ENCODE data around the gene C4orf50.

Gene C4orf50

GRCh38 chr4:5945171-5945570 lies 73.1 kb downstream of the C4orf50 start:
- H3K4ac ChIP-seq (ENCODE audit: low read depth, low read length) = no peak overlapping the region
- no peaks in the 10 kb centered on the region for H3K27me3 ChIP-seq (ENCODE audit: insufficient read depth, low read length)
- H3K79me1 ChIP-seq (ENCODE audit: low read length) = no peaks in the 10 kb centered on the region
- no peak overlapping the region for H2AK5ac ChIP-seq (ENCODE audit: low read length)
- H4K12ac ChIP-seq (ENCODE audit: low read depth, low read length) = no peak overlapping the region
- H3K23ac ChIP-seq (ENCODE audit: low read length) = no peak overlapping the region
- no CpG with 5 or more reads among the region's 11 CpGs for WGBS (ENCODE audit: extremely low coverage, insufficient coverage, insufficient read length)
- H3K79me2 ChIP-seq (ENCODE audit: control insufficient read depth, insufficient read depth, low read length, poor library complexity) = no peaks in the 10 kb centered on the region
- no peak overlapping the region for H3K4me2 ChIP-seq (ENCODE audit: low read length)
- no peak overlapping the region for H3K14ac ChIP-seq (ENCODE audit: low read length)
- H2BK12ac ChIP-seq (ENCODE audit: low read length) = no peak overlapping the region
- H2AFZ ChIP-seq (ENCODE audit: insufficient read depth, low read length, poor library complexity) = no peak overlapping the region
- no peak overlapping the region for H3K4me3 ChIP-seq (ENCODE audit: low read depth, low read length)
- no peak overlapping the region for H4K8ac ChIP-seq (ENCODE audit: low read depth, low read length)
- no peak for DNase-seq
- no peak overlapping the region for H3K18ac ChIP-seq (ENCODE audit: low read length)
- no peak overlapping the region for H2BK5ac ChIP-seq (ENCODE audit: low read depth, low read length, poor library complexity)
- H3K9me3 ChIP-seq (ENCODE audit: insufficient read depth, low read depth, low read length) = peaks cover 10% of the 10 kb centered on the region
- H3K36me3 ChIP-seq (ENCODE audit: control insufficient read depth in 1 of 2, insufficient read depth in 2 of 2, low read length in 2 of 2) = no peaks in the 10 kb centered on the region
- H3K27ac ChIP-seq (ENCODE audit: low read depth, low read length) = no peak overlapping the region
- H3K4me1 ChIP-seq (ENCODE audit: control insufficient read depth in 1 of 2, insufficient read depth in 2 of 2, low read length in 2 of 2) = peaks cover 2 to 5% of the 10 kb centered on the region in 2 experiments
- H2BK120ac ChIP-seq (ENCODE audit: insufficient read depth, low read length, poor library complexity) = no peak overlapping the region
- H4K91ac ChIP-seq (ENCODE audit: low read depth, low read length) = no peak overlapping the region
- no peak overlapping the region for H3K9ac ChIP-seq (ENCODE audit: low read length)

DNA sequence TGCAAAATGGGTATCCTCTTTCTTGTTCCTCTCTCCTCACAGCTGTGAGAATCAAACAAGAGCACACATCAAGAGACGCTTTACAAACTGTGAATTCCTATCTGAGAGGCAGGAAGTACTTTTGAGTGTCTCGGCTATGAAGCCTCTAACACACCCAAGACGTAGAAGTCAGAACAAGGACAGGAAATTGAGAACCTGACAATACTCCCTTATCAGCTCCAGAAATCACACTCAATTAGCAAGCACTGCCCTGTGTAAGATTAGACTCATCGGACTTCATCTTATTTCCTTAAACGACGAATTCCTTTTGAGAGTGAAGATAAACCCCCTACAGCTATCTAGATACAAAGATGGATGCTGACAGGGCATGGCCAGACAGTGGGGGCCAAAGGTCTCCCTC lies 74.7 kb downstream of the C4orf50 start:
- Histone ChIP-seq H2AK5ac (ENCODE audit: low read length) (no peak overlapping the region), H3K27me3 (ENCODE audit: insufficient read depth, low read length) (no peaks in the 10 kb centered on the region), H4K8ac (ENCODE audit: low read depth, low read length) (no peak overlapping the region), H3K4ac (ENCODE audit: low read depth, low read length) (no peak overlapping the region), H3K36me3 (ENCODE audit: control insufficient read depth in 1 of 2, insufficient read depth in 2 of 2, low read length in 2 of 2) (no peaks in the 10 kb centered on the region), H3K18ac (ENCODE audit: low read length) (no peak overlapping the region), H3K9ac (ENCODE audit: low read length) (no peak overlapping the region), H2BK12ac (ENCODE audit: low read length) (no peak overlapping the region), H2BK120ac (ENCODE audit: insufficient read depth, low read length, poor library complexity) (no peak overlapping the region), H3K27ac (ENCODE audit: low read depth, low read length) (no peak overlapping the region), H3K4me2 (ENCODE audit: low read length) (no peak overlapping the region), H4K91ac (ENCODE audit: low read depth, low read length) (no peak overlapping the region), H2BK5ac (ENCODE audit: low read depth, low read length, poor library complexity) (no peak overlapping the region), H3K14ac (ENCODE audit: low read length) (no peak overlapping the region), H3K23ac (ENCODE audit: low read length) (no peak overlapping the region), H3K79me1 (ENCODE audit: low read length) (no peaks in the 10 kb centered on the region), H3K4me1 (ENCODE audit: control insufficient read depth in 1 of 2, insufficient read depth in 2 of 2, low read length in 2 of 2) (peaks cover 2 to 5% of the 10 kb centered on the region in 2 experiments), H3K9me3 (ENCODE audit: insufficient read depth, low read depth, low read length) (peaks cover 11% of the 10 kb centered on the region), H3K79me2 (ENCODE audit: control insufficient read depth, insufficient read depth, low read length, poor library complexity) (no peaks in the 10 kb centered on the region), H2AFZ (ENCODE audit: insufficient read depth, low read length, poor library complexity) (no peak overlapping the region), H3K4me3 (ENCODE audit: low read depth, low read length) (no peak overlapping the region), H4K12ac (ENCODE audit: low read depth, low read length) (no peak overlapping the region)
- no peak for DNase-seq
- WGBS (ENCODE audit: extremely low coverage, insufficient coverage, insufficient read length) = no CpG with 5 or more reads among the region's 6 CpGs

- Histone ChIP-seq H3K36me3 (ENCODE audit: control insufficient read depth in 1 of 2, insufficient read depth in 2 of 2, low read length in 2 of 2) (no peaks in the 10 kb centered on the region), H3K9ac (ENCODE audit: low read length) (no peak overlapping the region), H3K9me3 (ENCODE audit: insufficient read depth, low read depth, low read length) (peaks cover 11% of the 10 kb centered on the region), H2AFZ (ENCODE audit: insufficient read depth, low read length, poor library complexity) (no peak overlapping the region), H2AK5ac (ENCODE audit: low read length) (no peak overlapping the region), H3K79me1 (ENCODE audit: low read length) (no peaks in the 10 kb centered on the region), H3K27me3 (ENCODE audit: insufficient read depth, low read length) (no peaks in the 10 kb centered on the region), H3K4ac (ENCODE audit: low read depth, low read length) (no peak overlapping the region), H3K27ac (ENCODE audit: low read depth, low read length) (no peak overlapping the region), H3K4me2 (ENCODE audit: low read length) (no peak overlapping the region), H2BK120ac (ENCODE audit: insufficient read depth, low read length, poor library complexity) (no peak overlapping the region), H4K91ac (ENCODE audit: low read depth, low read length) (no peak overlapping the region), H3K14ac (ENCODE audit: low read length) (no peak overlapping the region), H3K4me3 (ENCODE audit: low read depth, low read length) (no peak overlapping the region), H3K23ac (ENCODE audit: low read length) (no peak overlapping the region), H2BK5ac (ENCODE audit: low read depth, low read length, poor library complexity) (no peak overlapping the region), H4K12ac (ENCODE audit: low read depth, low read length) (no peak overlapping the region), H2BK12ac (ENCODE audit: low read length) (no peak overlapping the region), H3K79me2 (ENCODE audit: control insufficient read depth, insufficient read depth, low read length, poor library complexity) (no peaks in the 10 kb centered on the region), H3K4me1 (ENCODE audit: control insufficient read depth in 1 of 2, insufficient read depth in 2 of 2, low read length in 2 of 2) (peaks cover 2 to 5% of the 10 kb centered on the region in 2 experiments), H3K18ac (ENCODE audit: low read length) (no peak overlapping the region), H4K8ac (ENCODE audit: low read depth, low read length) (no peak overlapping the region)
- WGBS (ENCODE audit: extremely low coverage, insufficient coverage, insufficient read length) = no CpG with 5 or more reads among the region's 9 CpGs
- no peak for DNase-seq
Observed at GRCh38 chr4:5942947-5943346, 75.3 kb downstream of the C4orf50 start.

DNA sequence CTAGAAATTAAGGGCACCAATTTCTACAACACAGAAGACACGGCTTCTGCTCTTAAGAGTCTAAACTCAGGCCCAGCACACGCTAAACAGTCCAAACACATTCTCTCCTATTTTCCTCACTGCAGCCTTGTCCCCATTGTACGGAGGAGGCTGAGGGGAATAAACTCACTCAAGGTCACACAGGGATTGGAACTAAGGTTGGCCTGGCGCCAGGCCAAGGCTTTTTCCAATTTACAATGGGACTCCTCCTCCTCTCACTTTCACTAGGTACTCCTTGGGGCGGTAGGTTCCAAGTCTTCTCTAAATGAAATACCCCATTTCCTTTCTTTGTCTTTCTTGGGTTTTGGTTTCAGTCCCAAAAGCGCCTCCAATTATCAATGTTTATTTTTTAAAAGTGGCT lies 76.6 kb downstream of the C4orf50 start:
- H3K4me3 ChIP-seq (ENCODE audit: low read depth, low read length) = no peak overlapping the region
- no peaks in the 10 kb centered on the region for H3K36me3 ChIP-seq (ENCODE audit: control insufficient read depth in 1 of 2, insufficient read depth in 2 of 2, low read length in 2 of 2)
- no peak overlapping the region for H4K12ac ChIP-seq (ENCODE audit: low read depth, low read length)
- no peak overlapping the region for H3K23ac ChIP-seq (ENCODE audit: low read length)
- H3K27ac ChIP-seq (ENCODE audit: low read depth, low read length) = no peak overlapping the region
- H3K79me1 ChIP-seq (ENCODE audit: low read length) = no peaks in the 10 kb centered on the region
- no CpG with 5 or more reads among the region's 6 CpGs for whole genome bisulfite sequencing (ENCODE audit: extremely low coverage, insufficient coverage, insufficient read length)
- H3K18ac ChIP-seq (ENCODE audit: low read length) = no peak overlapping the region
- H2AK5ac ChIP-seq (ENCODE audit: low read length) = no peak overlapping the region
- H3K9me3 ChIP-seq (ENCODE audit: insufficient read depth, low read depth, low read length) = peaks cover 10% of the 10 kb centered on the region
- no peak overlapping the region for H4K91ac ChIP-seq (ENCODE audit: low read depth, low read length)
- H2BK5ac ChIP-seq (ENCODE audit: low read depth, low read length, poor library complexity) = no peak overlapping the region
- H2BK12ac ChIP-seq (ENCODE audit: low read length) = peak overlapping the region; percentile 30
- H2AFZ ChIP-seq (ENCODE audit: insufficient read depth, low read length, poor library complexity) = no peak overlapping the region
- H2BK120ac ChIP-seq (ENCODE audit: insufficient read depth, low read length, poor library complexity) = no peak overlapping the region
- H4K8ac ChIP-seq (ENCODE audit: low read depth, low read length) = no peak overlapping the region
- no peak overlapping the region for H3K9ac ChIP-seq (ENCODE audit: low read length)
- no peak overlapping the region for H3K14ac ChIP-seq (ENCODE audit: low read length)
- H3K27me3 ChIP-seq (ENCODE audit: insufficient read depth, low read length) = no peaks in the 10 kb centered on the region
- no peak overlapping the region for H3K4ac ChIP-seq (ENCODE audit: low read depth, low read length)
- DNase-seq = no peak
- H3K4me1 ChIP-seq (ENCODE audit: control insufficient read depth in 1 of 2, insufficient read depth in 2 of 2, low read length in 2 of 2) = peaks cover 2 to 5% of the 10 kb centered on the region in 2 experiments
- H3K4me2 ChIP-seq (ENCODE audit: low read length) = no peak overlapping the region
- H3K79me2 ChIP-seq (ENCODE audit: control insufficient read depth, insufficient read depth, low read length, poor library complexity) = no peaks in the 10 kb centered on the region
